Esophagus muscularis mucosa (tissue), 4 donors: ENCODE data around the gene PIK3CB.

ENCODE experiments used
- CTCF ChIP-seq, 3 experiments: fragments of 200-600 bp in 2 of 3; fragments of 450-650 bp in 1 of 3; sonication (generic) in 2 of 3; IDR thresholded peaks; one replicate each; pipeline ENCODE4 v1.5.1; 2017 to 2019; ENCODE audit warnings: antibody characterized with exemption in 3 of 3, mild to moderate bottlenecking in 2 of 3, moderate library complexity in 1 of 3
- EP300 ChIP-seq: sonication (generic); formaldehyde crosslinking; IDR thresholded peaks from one replicate; pipeline ENCODE4 v1.6.1; 2017; ENCODE audit warnings: antibody characterized with exemption
- POLR2A ChIP-seq: fragments of 450-650 bp; IDR thresholded peaks from one replicate; pipeline ENCODE4 v1.6.1; 2017; ENCODE audit warnings: antibody characterized with exemption, moderate library complexity, mild to moderate bottlenecking, low read depth
- POLR2AphosphoS5 ChIP-seq, 2 donors: sonication (generic); formaldehyde crosslinking; IDR thresholded peaks; one replicate each; pipeline ENCODE4 v1.6.1; 2017; ENCODE audit warnings: antibody characterized with exemption in 2 of 2

GRCh38 chr3:138732456-138732855, 102.3 kb downstream of the PIK3CB start:
- no peak for TF ChIP-seq CTCF (IDR thresholded peaks at IDR 0.05)
- no peak for TF ChIP-seq EP300
- no peak for TF ChIP-seq POLR2A
- no peak for TF ChIP-seq POLR2AphosphoS5 (IDR thresholded peaks at IDR 0.05)
